SK-N-SH (cell line): Measurements from ENCODE around the gene KIAA0513. TPM values are rescaled to one million over a fixed set of nuclear protein-coding genes. Genes with fewer than 3 reads are reported as not detected.

Experiments used
- CTCF ChIA-PET: fragments of 300-600, 350-600 bp; formaldehyde crosslinking; extraction: SDS; loops from one replicate; lab custom pipeline; 2021; lab: Yijun Ruan, JAX
- POLR2A ChIA-PET: fragments of 350-600 bp; sonication (Branson Sonifier 250); formaldehyde crosslinking; extraction: SDS; loops from one replicate; lab custom pipeline; 2020; ENCODE audit warnings: antibody characterized with exemption, inconsistent platforms; lab: Yijun Ruan, JAX
- DNase-seq: peaks from one replicate; pipeline ENCODE4 v3.0.0; 2012
- H2AFZ ChIP-seq: fragments of 200-600 bp; sonication (generic); 2 replicates; pipeline ENCODE4 v1.8.1; 2016; ENCODE audit warnings: antibody characterized with exemption, mild to moderate bottlenecking, low read depth
- H3F3A ChIP-seq: fragments of 200-600 bp; sonication (generic); replicated peaks from 2 replicates; pipeline ENCODE3; 2016; ENCODE audit warnings: antibody characterized with exemption, mild to moderate bottlenecking; ENCODE audit not compliant: insufficient read depth
- H3K27ac ChIP-seq, 2 experiments: fragments of 200-500 bp in 1 of 2; fragments of 200-600 bp in 1 of 2; sonication (Bioruptor generic) in 1 of 2; sonication (generic), shearing (Covaris generic) in 1 of 2; 2 replicates each; pipeline versions ENCODE4 v1.5.1 to v1.6.1; 2014 to 2016; ENCODE audit warnings: low read depth in 2 of 2, inconsistent platforms in 1 of 2, low read length in 1 of 2, mild to moderate bottlenecking in 1 of 2, mixed read lengths in 1 of 2
- H3K27me3 ChIP-seq: fragments of 200-600 bp; sonication (generic), shearing (Covaris generic); 2 replicates; pipeline ENCODE4 v1.6.1; 2016; ENCODE audit warnings: mixed run types; ENCODE audit not compliant: insufficient read depth
- H3K36me3 ChIP-seq, 2 experiments: fragments of 200-500 bp in 1 of 2; fragments of 200-600 bp in 1 of 2; sonication (Bioruptor generic) in 1 of 2; sonication (generic) in 1 of 2; replicated peaks in 1 of 2; 2 replicates each; pipeline versions ENCODE3 to v1.5.1; 2014 to 2016; ENCODE audit warnings: low read length in 1 of 2, mild to moderate bottlenecking in 1 of 2; ENCODE audit not compliant: insufficient read depth in 2 of 2, control insufficient read depth in 1 of 2
- H3K4me1 ChIP-seq, 2 experiments: fragments of 200-500 bp in 1 of 2; fragments of 200-600 bp in 1 of 2; sonication (Bioruptor generic) in 1 of 2; sonication (generic), shearing (Covaris generic) in 1 of 2; 2 replicates each; pipeline versions ENCODE4 v1.5.1 to v1.6.1; 2014 to 2016; ENCODE audit warnings: low read depth in 1 of 2, low read length in 1 of 2, mixed run types in 1 of 2; ENCODE audit not compliant: insufficient read depth in 2 of 2, control insufficient read depth in 1 of 2
- H3K4me2 ChIP-seq: fragments of 200-600 bp; sonication (generic), shearing (Covaris generic); 2 replicates; pipeline ENCODE4 v1.6.1; 2017; ENCODE audit warnings: mixed run types
- H3K4me3 ChIP-seq, 2 experiments: fragments of 200-500 bp in 1 of 2; fragments of 200-600 bp in 1 of 2; sonication (Bioruptor generic) in 1 of 2; sonication (generic), shearing (Covaris generic) in 1 of 2; 2 replicates each; pipeline versions ENCODE4 v1.5.1 to v1.8.1; 2014 to 2016; ENCODE audit warnings: low read depth in 2 of 2, inconsistent platforms in 1 of 2, low read length in 1 of 2, mild to moderate bottlenecking in 1 of 2, mixed read lengths in 1 of 2, moderate library complexity in 1 of 2
- H3K79me2 ChIP-seq: fragments of 200-600 bp; sonication (generic); 2 replicates; pipeline ENCODE4 v1.8.1; 2017; ENCODE audit warnings: mild to moderate bottlenecking; ENCODE audit not compliant: insufficient read depth
- H3K9ac ChIP-seq: fragments of 200-600 bp; sonication (generic); 2 replicates; pipeline ENCODE4 v1.6.1; 2017; ENCODE audit warnings: mixed run types
- H3K9me2 ChIP-seq: fragments of 200-600 bp; sonication (generic); 2 replicates; pipeline ENCODE4 v1.6.1; 2017; ENCODE audit warnings: mixed run types
- H3K9me3 ChIP-seq: fragments of 200-600 bp; sonication (generic); 2 replicates; pipeline ENCODE4 v1.6.1; 2017; ENCODE audit warnings: mixed run types, mild to moderate bottlenecking, moderate library complexity
- H4K20me1 ChIP-seq: fragments of 200-600 bp; sonication (generic); 2 replicates; pipeline ENCODE4 v1.6.1; 2017; ENCODE audit warnings: mild to moderate bottlenecking, mixed run types; ENCODE audit not compliant: insufficient read depth
- CHD2 ChIP-seq: fragments of 150-350 bp; IDR thresholded peaks from 2 replicates; pipeline ENCODE4 v1.6.1; 2018; ENCODE audit warnings: low read length; ENCODE audit not compliant: partially characterized antibody
- FOXJ3 ChIP-seq: sonication (generic); formaldehyde crosslinking; IDR thresholded peaks from 2 replicates; pipeline ENCODE4 v1.5.1; 2020; ENCODE audit warnings: mild to moderate bottlenecking, missing genetic modification reagents
- GABPA ChIP-seq: IDR thresholded peaks from 2 replicates; pipeline ENCODE4 v1.4.0; 2012; ENCODE audit warnings: low read depth, mild to moderate bottlenecking
- MXI1 ChIP-seq: IDR thresholded peaks from 2 replicates; pipeline ENCODE4 v1.6.1; 2012; ENCODE audit warnings: mild to moderate bottlenecking, low read depth, low read length, improper control_type of control experiment
- PBX3 ChIP-seq: IDR thresholded peaks from 2 replicates; pipeline ENCODE4; 2012
- POLR2AphosphoS5 ChIP-seq: IDR thresholded peaks from 2 replicates; pipeline ENCODE4 v1.6.1; 2012; ENCODE audit warnings: low read depth, low read length
- RAD21 ChIP-seq: IDR thresholded peaks from 2 replicates; pipeline ENCODE4 v1.6.1; 2012; ENCODE audit warnings: mild to moderate bottlenecking, low read length
- RCOR1 ChIP-seq: fragments of 150-350 bp; IDR thresholded peaks from 2 replicates; pipeline ENCODE4 v1.6.1; 2017; ENCODE audit warnings: antibody characterized with exemption, low read length
- SMC3 ChIP-seq: IDR thresholded peaks from 2 replicates; pipeline ENCODE4 v1.6.1; 2012; ENCODE audit warnings: low read depth, low read length, improper control_type of control experiment
- TAF1 ChIP-seq: IDR thresholded peaks from 2 replicates; pipeline ENCODE4 v1.6.1; 2012; ENCODE audit warnings: low read depth, mild to moderate bottlenecking, low read length, moderate library complexity, borderline replicate concordance
- YY1 ChIP-seq: IDR thresholded peaks from 2 replicates; pipeline ENCODE4 v1.4.0; 2012; ENCODE audit warnings: low read depth, mild to moderate bottlenecking
- WGBS: methylation state at CpG from one replicate; pipeline ENCODE4 v1.1.6; 2017; ENCODE audit warnings: low lambda C conversion rate; 5-methylcytosine and 5-hydroxymethylcytosine counted together
- polyA plus RNA-seq, 3 experiments: library from polyadenylated mRNA; depleted of rRNA; stranded (reverse); fragments of >200 nt; gene quantifications; 2 replicates each; pipeline ENCODE4 v1.2.3, GENCODE V29; 2012
- TF ChIP-seq, protein P1 (sequence below): IDR thresholded peaks from 2 replicates; pipeline ENCODE4 v1.4.0; 2012; ENCODE audit warnings: low read depth, borderline replicate concordance
- TF ChIP-seq, protein P2 (sequence below): IDR thresholded peaks from 2 replicates; pipeline ENCODE4 v1.4.0; 2012; ENCODE audit warnings: low read depth, borderline replicate concordance
- TF ChIP-seq, protein P3 (sequence below): fragments of 150-350 bp; IDR thresholded peaks from 2 replicates; pipeline ENCODE4 v1.6.1; 2017; ENCODE audit warnings: antibody characterized with exemption, low read length, low read depth, borderline replicate concordance

KIAA0513 gene
- polyA plus RNA-seq, 1 of the 3 experiments (the other 2 are of a cell fraction): 6.5 TPM

DNA sequence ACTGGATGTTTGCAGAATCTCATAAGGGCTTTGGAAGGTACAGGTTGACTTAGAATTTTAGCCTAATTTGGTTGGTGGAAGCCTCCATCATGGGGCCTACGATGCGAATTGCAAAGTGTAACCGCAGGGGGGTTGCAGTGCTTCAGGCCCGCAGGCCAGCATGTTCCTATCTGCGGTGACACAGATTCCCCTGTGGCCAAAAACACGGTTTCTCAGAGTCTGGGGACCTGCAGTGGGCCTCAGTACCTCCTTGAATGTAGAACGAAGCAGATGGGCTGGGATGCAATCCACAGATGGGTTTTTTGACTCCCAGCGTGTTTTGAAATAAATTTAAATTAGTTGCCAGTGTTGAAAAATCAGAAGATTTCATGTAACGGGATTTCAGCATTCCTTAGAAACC is 34.7 kb downstream of the KIAA0513 start:
- no peak overlapping the region for H3K4me2 ChIP-seq
- no peaks in the 10 kb centered on the region for H3K9me3 ChIP-seq
- no peak overlapping the region for H3K4me3 ChIP-seq
- H4K20me1 ChIP-seq: no peaks in the 10 kb centered on the region
- no peaks in the 10 kb centered on the region for H3K4me1 ChIP-seq
- H3K36me3 ChIP-seq: peaks cover 0 to under 1% of the 10 kb centered on the region in 2 experiments
- no peak overlapping the region for H2AFZ ChIP-seq
- no peak overlapping the region for H3K9ac ChIP-seq
- no peaks in the 10 kb centered on the region for H3F3A ChIP-seq
- ChIA-PET CTCF (interaction anchor here (1.6 kb wide), 1 partner anchor 25 kb away, joined by 6 read pairs; no protein-coding TSS in a partner anchor), POLR2A (no interaction called here)
- no peaks in the 10 kb centered on the region for H3K79me2 ChIP-seq
- H3K27ac ChIP-seq: no peak overlapping the region
- TF ChIP-seq RCOR1: no peak
- TF ChIP-seq FOXJ3: no peak
- TF ChIP-seq RAD21: no peak
- no peak for TF ChIP-seq PBX3
- H3K27me3 ChIP-seq: no peaks in the 10 kb centered on the region
- no peak for DNase-seq
- no peaks in the 10 kb centered on the region for H3K9me2 ChIP-seq
- 90% methylated on average over 9 of the region's 9 CpGs for WGBS

- TF ChIP-seq, protein P1, sequence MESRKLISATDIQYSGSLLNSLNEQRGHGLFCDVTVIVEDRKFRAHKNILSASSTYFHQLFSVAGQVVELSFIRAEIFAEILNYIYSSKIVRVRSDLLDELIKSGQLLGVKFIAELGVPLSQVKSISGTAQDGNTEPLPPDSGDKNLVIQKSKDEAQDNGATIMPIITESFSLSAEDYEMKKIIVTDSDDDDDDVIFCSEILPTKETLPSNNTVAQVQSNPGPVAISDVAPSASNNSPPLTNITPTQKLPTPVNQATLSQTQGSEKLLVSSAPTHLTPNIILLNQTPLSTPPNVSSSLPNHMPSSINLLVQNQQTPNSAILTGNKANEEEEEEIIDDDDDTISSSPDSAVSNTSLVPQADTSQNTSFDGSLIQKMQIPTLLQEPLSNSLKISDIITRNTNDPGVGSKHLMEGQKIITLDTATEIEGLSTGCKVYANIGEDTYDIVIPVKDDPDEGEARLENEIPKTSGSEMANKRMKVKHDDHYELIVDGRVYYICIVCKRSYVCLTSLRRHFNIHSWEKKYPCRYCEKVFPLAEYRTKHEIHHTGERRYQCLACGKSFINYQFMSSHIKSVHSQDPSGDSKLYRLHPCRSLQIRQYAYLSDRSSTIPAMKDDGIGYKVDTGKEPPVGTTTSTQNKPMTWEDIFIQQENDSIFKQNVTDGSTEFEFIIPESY: no peak
- TF ChIP-seq SMC3 (no peak), POLR2AphosphoS5 (no peak), TAF1 (no peak), CHD2 (no peak), YY1 (no peak), MXI1 (no peak), GABPA (no peak)
- TF ChIP-seq, protein P2, sequence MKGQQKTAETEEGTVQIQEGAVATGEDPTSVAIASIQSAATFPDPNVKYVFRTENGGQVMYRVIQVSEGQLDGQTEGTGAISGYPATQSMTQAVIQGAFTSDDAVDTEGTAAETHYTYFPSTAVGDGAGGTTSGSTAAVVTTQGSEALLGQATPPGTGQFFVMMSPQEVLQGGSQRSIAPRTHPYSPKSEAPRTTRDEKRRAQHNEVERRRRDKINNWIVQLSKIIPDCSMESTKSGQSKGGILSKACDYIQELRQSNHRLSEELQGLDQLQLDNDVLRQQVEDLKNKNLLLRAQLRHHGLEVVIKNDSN: no peak
- TF ChIP-seq, protein P3, sequence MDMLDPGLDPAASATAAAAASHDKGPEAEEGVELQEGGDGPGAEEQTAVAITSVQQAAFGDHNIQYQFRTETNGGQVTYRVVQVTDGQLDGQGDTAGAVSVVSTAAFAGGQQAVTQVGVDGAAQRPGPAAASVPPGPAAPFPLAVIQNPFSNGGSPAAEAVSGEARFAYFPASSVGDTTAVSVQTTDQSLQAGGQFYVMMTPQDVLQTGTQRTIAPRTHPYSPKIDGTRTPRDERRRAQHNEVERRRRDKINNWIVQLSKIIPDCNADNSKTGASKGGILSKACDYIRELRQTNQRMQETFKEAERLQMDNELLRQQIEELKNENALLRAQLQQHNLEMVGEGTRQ: no peak
- H3K9me2 ChIP-seq: no peaks in the 10 kb centered on the region
Measured at GRCh38 chr16:85062845-85063244, 35.2 kb downstream of the KIAA0513 start.

More at GRCh38 chr16:85062845-85063244, 35.2 kb downstream of the KIAA0513 start:
- no peaks in the 10 kb centered on the region for H3K27me3 ChIP-seq
- no peaks in the 10 kb centered on the region for H3K4me1 ChIP-seq
- peaks cover 0 to 2% of the 10 kb centered on the region in 2 experiments for H3K36me3 ChIP-seq
- ChIA-PET CTCF (interaction anchor here (1.6 kb wide), 1 partner anchor 24 kb away, joined by 6 read pairs; no protein-coding TSS in a partner anchor), POLR2A (no interaction called here)
- no peak for DNase-seq
- H3K9ac ChIP-seq: no peak overlapping the region
- no peaks in the 10 kb centered on the region for H4K20me1 ChIP-seq
- no peak overlapping the region for H3K4me3 ChIP-seq
- no peak overlapping the region for H2AFZ ChIP-seq
- WGBS: 90% methylated on average over 2 of the region's 11 CpGs
- no peaks in the 10 kb centered on the region for H3F3A ChIP-seq
- H3K79me2 ChIP-seq: no peaks in the 10 kb centered on the region
- no peak overlapping the region for H3K4me2 ChIP-seq
- no peak overlapping the region for H3K27ac ChIP-seq
- H3K9me3 ChIP-seq: no peaks in the 10 kb centered on the region
